CD4-positive, alpha-beta T cell (primary cell): ENCODE results near the gene ESAM. TPM values are rescaled to one million over a fixed set of nuclear protein-coding genes. Genes with fewer than 3 reads are reported as not detected.

Source experiments
- ATAC-seq: fragments of 200-7000 bp; cut with Tn5 transposase; one replicate; pipeline ENCODE4 v1.10.0; 2022; ENCODE audit warnings: mild to moderate bottlenecking; ENCODE audit not compliant: poor library complexity
- CTCF ChIA-PET: fragments of 350-600 bp; sonication (Branson Sonifier 250); formaldehyde crosslinking; loops from one replicate; lab custom pipeline; 2021; ENCODE audit warnings: antibody characterized with exemption, inconsistent platforms; lab: Charles Lee
- POLR2A ChIA-PET: fragments of 350-600 bp; sonication (Branson Sonifier 250); formaldehyde crosslinking; loops from one replicate; lab custom pipeline; 2021; ENCODE audit warnings: antibody characterized with exemption, inconsistent platforms; lab: Charles Lee
- DNase-seq, 14 experiments: peaks; one replicate each; pipeline ENCODE4 v3.0.0-alpha.2; 2013 to 2020; ENCODE audit warnings: mixed read lengths in 2 of 14
- H3K27ac ChIP-seq, 2 donors: one replicate each; pipeline versions ENCODE4 v1.5.1 to v1.7.0; 2013; ENCODE audit warnings: low read length in 2 of 2, low read depth in 1 of 2, mild to moderate bottlenecking in 1 of 2
- H3K27me3 ChIP-seq, 2 experiments: 1 replicate in 1 of 2; 2 replicates in 1 of 2; pipeline versions ENCODE4 v1.6.1 to v1.7.0; 2013; ENCODE audit warnings: low read length in 2 of 2, control low read depth in 1 of 2, mild to moderate bottlenecking in 1 of 2, moderate library complexity in 1 of 2; ENCODE audit not compliant: insufficient read depth in 2 of 2, control insufficient read depth in 1 of 2
- H3K36me3 ChIP-seq: one replicate; pipeline ENCODE4 v1.6.1; 2013; ENCODE audit warnings: low read length, control low read depth; ENCODE audit not compliant: insufficient read depth
- H3K4me1 ChIP-seq: one replicate; pipeline ENCODE4 v1.6.1; 2013; ENCODE audit warnings: low read length, control low read depth; ENCODE audit not compliant: insufficient read depth
- H3K4me3 ChIP-seq: one replicate; pipeline ENCODE4 v1.5.1; 2013; ENCODE audit warnings: mild to moderate bottlenecking, low read length, moderate library complexity
- H3K9me3 ChIP-seq, 2 experiments: 1 replicate in 1 of 2; 2 replicates in 1 of 2; pipeline versions ENCODE4 v1.6.1 to v1.7.0; 2013; ENCODE audit warnings: low read length in 2 of 2, mild to moderate bottlenecking in 2 of 2, control low read depth in 1 of 2, moderate library complexity in 1 of 2; ENCODE audit not compliant: control insufficient read depth in 1 of 2, insufficient read depth in 1 of 2
- H3K27ac Mint-ChIP-seq: one replicate; pipeline ENCODE4 v1.8.0; 2020; ENCODE audit warnings: mixed read lengths
- H3K27me3 Mint-ChIP-seq: one replicate; pipeline ENCODE4 v1.8.0; 2021; ENCODE audit warnings: mixed read lengths
- H3K36me3 Mint-ChIP-seq: one replicate; pipeline ENCODE4 v1.8.0; 2021; ENCODE audit warnings: low read depth, mixed read lengths
- H3K4me1 Mint-ChIP-seq: one replicate; pipeline ENCODE4 v1.8.0; 2021; ENCODE audit warnings: low read depth, mixed read lengths
- H3K4me3 Mint-ChIP-seq: one replicate; pipeline ENCODE4 v1.8.0; 2020; ENCODE audit warnings: mild to moderate bottlenecking, mixed read lengths
- H3K9me3 Mint-ChIP-seq: one replicate; pipeline ENCODE4 v1.8.0; 2020; ENCODE audit warnings: mixed read lengths
- CTCF ChIP-seq: fragments of 200-600 bp; IDR thresholded peaks from one replicate; pipeline ENCODE4 v1.8.0; 2022; ENCODE audit warnings: antibody characterized with exemption, mild to moderate bottlenecking
- intact Hi-C, 2 experiments: fragments of 100-400 bp; cut with DNase I in 1 of 2; cut with micrococcal nuclease in 1 of 2; formaldehyde crosslinking; loops; one replicate each; pipeline versions ENCODE4 v1.15.1 to v1.9.0; 2023 to 2025; cut with DNase I, micrococcal nuclease
- total RNA-seq, 174 experiments: library from RNA in 2 of 174; stranded (reverse) in 2 of 174; gene quantifications; one replicate each; pipeline ENCODE4 v1.2.3 and lab custom pipeline; 2021 to 2026

Gene ESAM
- total RNA-seq, 2 experiments from 2014 or later, result 0.38 to 0.64 TPM

DNA sequence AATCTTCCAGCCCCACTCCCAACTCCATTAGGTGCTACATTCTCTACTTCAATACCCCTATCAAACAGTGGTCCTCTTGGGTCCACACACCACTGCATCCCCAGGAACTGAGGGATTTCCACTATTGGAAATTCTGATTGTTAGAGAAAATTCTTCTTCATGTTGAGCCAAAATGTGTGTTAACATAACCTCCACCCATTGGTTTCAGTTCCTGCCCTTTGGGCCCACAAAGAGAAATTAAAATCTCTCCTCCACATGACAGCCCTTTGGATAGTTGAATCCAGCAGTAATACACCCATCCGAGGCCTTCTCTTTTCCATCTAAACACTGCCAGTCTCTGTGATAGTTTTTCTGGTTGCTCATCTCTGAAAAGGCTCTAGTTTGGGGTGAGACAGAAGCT is 12.2 kb downstream of the ESAM start:
- no peaks in the 10 kb centered on the region for H3K36me3 ChIP-seq
- Mint-ChIP-seq H3K9me3 (no peaks in the 10 kb centered on the region), H3K36me3 (peaks cover 5% of the 10 kb centered on the region), H3K4me3 (no peak overlapping the region), H3K4me1 (peaks cover 5% of the 10 kb centered on the region), H3K27me3 (peaks cover 11% of the 10 kb centered on the region), H3K27ac (no peak overlapping the region)
- intact Hi-C loops, result loop anchor here (5.0 to 10.0 kb wide), 4 partner anchors 52 to 362 kb away; partner anchors contain the start of genes MSANTD2 (in 2 of the 2), CCDC15 (in 1 of the 2) and TMEM218 (in 1 of the 2)
- ChIA-PET CTCF (interaction anchor here (1.0 to 2.7 kb wide), 2 partner anchors 8 to 81 kb away, joined by 3 to 12 read pairs; no protein-coding TSS in a partner anchor), POLR2A (no interaction called here)
- no peaks in the 10 kb centered on the region for H3K9me3 ChIP-seq
- DNase-seq, result no peak
- no peak overlapping the region for H3K27ac ChIP-seq
- no peak overlapping the region for H3K4me3 ChIP-seq
- no peak for ATAC-seq
- TF ChIP-seq CTCF, result no peak
- peaks cover 41% of the 10 kb centered on the region for H3K4me1 ChIP-seq
- no peaks in the 10 kb centered on the region for H3K27me3 ChIP-seq

DNA sequence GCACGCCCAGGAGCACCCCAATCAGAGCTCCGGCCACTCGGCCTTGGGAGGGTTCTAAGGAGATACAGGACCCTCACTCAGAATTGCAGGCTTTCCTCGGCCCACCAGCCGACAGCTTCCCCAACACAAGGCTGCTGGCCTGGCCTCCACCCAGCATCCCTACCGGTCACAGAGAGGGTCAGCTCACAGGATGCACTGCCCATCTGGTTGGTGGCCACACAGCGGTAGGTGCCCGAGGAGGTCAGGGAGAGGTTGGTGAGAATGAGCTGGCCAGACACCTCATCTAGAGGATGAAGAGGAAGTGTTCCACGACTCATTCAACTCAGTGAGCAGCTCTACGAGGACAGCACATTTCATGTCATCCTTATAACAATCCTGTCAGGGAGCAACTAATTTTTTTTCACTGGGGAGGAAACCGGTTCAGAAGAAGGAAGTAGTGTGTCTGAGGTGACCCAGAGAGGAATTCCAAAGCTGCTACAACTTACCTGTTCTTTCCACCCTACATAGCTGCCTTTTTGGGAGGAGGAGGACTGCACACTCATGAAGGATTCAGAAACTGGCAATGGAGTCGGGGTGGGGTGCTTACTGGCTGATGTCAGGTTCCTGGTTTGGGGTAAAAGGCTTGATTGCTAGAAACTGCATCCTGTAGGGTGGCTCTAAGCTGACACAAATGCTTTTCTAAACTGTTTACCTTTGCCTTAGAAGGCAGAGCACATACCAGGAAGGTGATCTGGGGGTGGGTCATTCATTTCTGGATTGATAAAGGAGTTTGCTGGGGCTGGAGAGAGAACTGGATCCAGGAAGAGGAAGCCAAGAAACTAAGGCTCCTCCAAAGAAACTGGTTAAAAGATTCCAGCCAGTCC is 13.4 kb downstream of the ESAM start:
- H3K36me3 Mint-ChIP-seq, result peaks cover 5% of the 10 kb centered on the region
- H3K9me3 Mint-ChIP-seq, result no peaks in the 10 kb centered on the region
- H3K4me1 ChIP-seq, result peaks cover 41% of the 10 kb centered on the region
- no peak overlapping the region for H3K4me3 ChIP-seq
- H3K27ac Mint-ChIP-seq, result peak overlapping the region; percentile 82
- intact Hi-C loops, result loop anchor here (5.0 to 10.0 kb wide), 4 partner anchors 54 to 364 kb away; partner anchors contain the start of genes MSANTD2 (in 2 of the 2), CCDC15 (in 1 of the 2) and TMEM218 (in 1 of the 2)
- no peaks in the 10 kb centered on the region for H3K27me3 ChIP-seq
- H3K27me3 Mint-ChIP-seq, result no peaks in the 10 kb centered on the region
- no peaks in the 10 kb centered on the region for H3K36me3 ChIP-seq
- TF ChIP-seq CTCF, result no peak
- peak overlapping the region; percentile 75 for H3K4me3 Mint-ChIP-seq
- ATAC-seq (no peak), DNase-seq (peak in 1 of 14 experiments; percentile 39)
- CTCF ChIA-PET, result interaction anchor here (0.8 to 2.7 kb wide), 3 partner anchors 10 to 80 kb away, joined by 3 to 12 read pairs (median 4); no protein-coding TSS in a partner anchor
- no peak overlapping the region for H3K27ac ChIP-seq
- no peaks in the 10 kb centered on the region for H3K9me3 ChIP-seq
- POLR2A ChIA-PET, result interaction anchor here (0.9 to 4.2 kb wide), 4 partner anchors 10 to 75 kb away, joined by 3 to 65 read pairs (median 5); partner anchors contain the start of genes ESAM, MSANTD2, SIAE and SPA17
- H3K4me1 Mint-ChIP-seq, result peaks cover 5% of the 10 kb centered on the region

- no peak for TF ChIP-seq CTCF
- Histone ChIP-seq H3K4me1 (peaks cover 41% of the 10 kb centered on the region), H3K4me3 (no peak overlapping the region), H3K36me3 (no peaks in the 10 kb centered on the region), H3K9me3 (no peaks in the 10 kb centered on the region), H3K27me3 (no peaks in the 10 kb centered on the region), H3K27ac (no peak overlapping the region)
- Mint-ChIP-seq H3K4me3 (peak overlapping the region; percentile 75), H3K27me3 (no peaks in the 10 kb centered on the region), H3K4me1 (peaks cover 5% of the 10 kb centered on the region), H3K36me3 (peaks cover 5% of the 10 kb centered on the region), H3K27ac (peak overlapping the region; percentile 82), H3K9me3 (no peaks in the 10 kb centered on the region)
- ChIA-PET POLR2A (interaction anchor here (0.9 to 4.2 kb wide), 4 partner anchors 10 to 74 kb away, joined by 3 to 65 read pairs (median 5); partner anchors contain the start of genes ESAM, MSANTD2, SIAE and SPA17), CTCF (interaction anchor here (1.1 to 2.7 kb wide), 2 partner anchors 10 to 79 kb away, joined by 3 to 12 read pairs; no protein-coding TSS in a partner anchor)
- DNase-seq, result no peak
- no peak for ATAC-seq
- intact Hi-C loops, result loop anchor here (5.0 to 10.0 kb wide), 4 partner anchors 54 to 364 kb away; partner anchors contain the start of genes MSANTD2 (in 2 of the 2), CCDC15 (in 1 of the 2) and TMEM218 (in 1 of the 2)
Measured at GRCh38 chr11:124748100-124748418, 14.0 kb downstream of the ESAM start.
